Ovary (tissue), 9 donors: Measurements from ENCODE around the gene OTOS. TPM values are rescaled to one million over a fixed set of nuclear protein-coding genes. Genes with fewer than 3 reads are reported as not detected.

Source experiments
- DNase-seq, 5 donors: peaks; one replicate each; pipeline ENCODE4 v3.0.0-alpha.2; 2019 to 2020
- H3K27ac ChIP-seq, 2 donors: fragments of 200-600 bp; one replicate each; pipeline versions ENCODE4 v1.5.1 to v1.8.0; 2019 to 2022
- H3K27me3 ChIP-seq: fragments of 200-600 bp; one replicate; pipeline ENCODE4 v1.8.0; 2022
- H3K36me3 ChIP-seq: fragments of 200-600 bp; sonication (generic); one replicate; pipeline ENCODE4 v1.5.1; 2019
- H3K4me1 ChIP-seq: one replicate; pipeline ENCODE4 v1.8.1; 2013; ENCODE audit warnings: mild to moderate bottlenecking, moderate library complexity; ENCODE audit not compliant: insufficient read depth
- H3K4me3 ChIP-seq: fragments of 200-600 bp; sonication (generic); one replicate; pipeline ENCODE4 v1.5.1; 2017
- H3K9me3 ChIP-seq, 2 donors: fragments of 200-600 bp in 1 of 2; sonication (generic) in 1 of 2; one replicate each; pipeline versions ENCODE4 v1.5.1 to v1.8.1; 2013 to 2019; ENCODE audit warnings: mild to moderate bottlenecking in 1 of 2, moderate library complexity in 1 of 2
- EP300 ChIP-seq: sonication (generic); formaldehyde crosslinking; IDR thresholded peaks from one replicate; pipeline ENCODE4 v1.6.1; 2017; ENCODE audit warnings: antibody characterized with exemption
- POLR2A ChIP-seq: fragments of 450-650 bp; IDR thresholded peaks from one replicate; pipeline ENCODE4 v1.6.1; 2017; ENCODE audit warnings: antibody characterized with exemption, mild to moderate bottlenecking, moderate library complexity
- WGBS, 3 donors: extraction: QIAGEN DNeasy Blood & Tissue Kit in 1 of 3; methylation state at CpG; one replicate each; pipeline versions ENCODE4 v1.1.5 to v1.1.7; 2013 to 2017; 5-methylcytosine and 5-hydroxymethylcytosine counted together
- intact Hi-C, 4 donors: fragments of 100-400 bp; cut with DNase I; formaldehyde crosslinking; loops; one replicate each; pipeline versions ENCODE4 v1.11.0 to v1.15.1; 2022 to 2023
- polyA plus RNA-seq, 2 donors: library from polyadenylated mRNA; stranded (reverse); fragments of 200-250 nt in 1 of 2; fragments of 350-450 nt in 1 of 2; fragmentation: Illumina TruSeq in 1 of 2; extraction: RNeasy Lipid Tissue Mini Kit (QIAGEN cat#74804) in 1 of 2; gene quantifications; one replicate each; pipeline ENCODE4 v1.2.3, GENCODE V29; 2013 to 2014
- total RNA-seq, 7 donors: library from RNA; depleted of rRNA in 2 of 7; stranded (reverse); fragments of >200 nt in 2 of 7; fragmentation: NEBNext Ultra II Directional in 3 of 7; extraction: Animal tissue kit (Norgen Biotek cat#: 25700) in 3 of 7; gene quantifications; one replicate each; pipeline versions ENCODE4 v1.1.0 to v1.2.4, GENCODE V29; 2016 to 2023
- TF ChIP-seq, protein P1 (sequence below), 3 donors: fragments of 450-650 bp in 2 of 3; fragments of 200-600 bp in 1 of 3; IDR thresholded peaks; one replicate each; pipeline versions ENCODE4 v1.5.1 to v1.8.0; 2016 to 2022; ENCODE audit warnings: antibody characterized with exemption in 3 of 3, mild to moderate bottlenecking in 1 of 3
- donor health status: DM: no; HTN: no; CAD: no; lungs with moderate emphysema.
- donor health status: DM: no; HTN: no; CAD: no.
- donor health status: Bipolar disorder and iron deficiency.
- donor health status: DM: yes; HTN: yes; CAD: no.
- donor health status: DM: no; HTN: no; CAD: no.
- donor health status: DM: yes; HTN: yes; CAD: no.

The OTOS gene
- total and polyA plus RNA-seq, 9 donors: not detected

DNA sequence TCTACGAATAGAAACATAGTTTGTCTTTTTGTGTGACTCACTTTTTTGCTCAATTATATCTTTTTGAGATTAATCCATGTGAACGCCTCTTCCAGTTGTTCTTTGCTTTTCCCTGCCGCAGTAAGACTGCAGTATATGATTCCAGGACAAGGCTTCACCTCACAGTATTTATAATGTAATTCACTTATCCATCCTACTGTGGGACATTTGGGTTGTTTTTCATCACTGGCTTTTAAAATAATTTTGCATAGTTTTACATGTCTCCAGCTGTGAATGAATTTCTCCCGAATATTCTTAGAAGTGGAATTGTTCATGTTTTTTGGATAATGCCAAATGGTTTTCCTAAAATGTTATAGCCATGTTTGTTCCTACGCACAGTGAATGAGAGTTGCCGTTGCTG is 26.2 kb downstream of the OTOS start:
- DNase-seq: no peak
- WGBS, 3 donors: 68 to 83% (median 78%) methylated on average over 6 of the region's 6 CpGs
- H3K36me3 ChIP-seq: no peaks in the 10 kb centered on the region

DNA sequence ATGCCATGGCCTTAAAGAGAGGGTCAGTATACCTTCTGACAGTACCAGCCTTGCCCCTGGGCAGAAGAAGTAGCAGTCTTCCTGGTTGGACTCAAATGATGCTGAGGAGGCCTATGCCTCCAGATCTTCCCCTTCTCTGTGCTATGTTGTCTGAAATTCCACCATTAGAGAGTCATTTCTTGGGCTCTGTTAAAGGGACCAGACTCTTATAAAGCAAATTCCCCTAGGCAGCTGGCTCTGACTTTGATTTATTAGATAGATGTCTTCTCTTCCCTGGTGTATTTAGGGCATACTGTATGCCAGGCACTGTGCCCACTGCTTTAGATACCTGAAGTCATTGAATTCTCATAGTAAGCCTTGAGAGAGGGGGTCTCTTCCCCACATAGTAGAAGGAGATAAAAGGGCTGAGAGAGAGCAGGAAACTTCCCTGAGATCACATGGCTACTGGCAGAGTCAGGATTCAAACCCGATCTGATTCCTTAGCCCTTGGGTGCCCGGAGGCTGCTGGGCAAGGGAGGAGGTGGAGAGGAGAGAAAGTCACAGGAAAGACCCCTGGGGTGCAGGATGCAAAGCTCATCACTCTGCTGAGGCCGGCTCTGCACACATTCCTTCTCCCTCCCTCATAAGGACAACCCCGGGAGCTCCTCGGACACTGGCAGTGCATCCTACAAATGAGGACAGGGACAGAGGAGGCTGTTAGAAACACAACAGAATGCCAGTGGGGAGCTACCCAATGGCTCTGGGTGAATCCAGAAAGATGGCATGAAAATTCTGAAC is 27.4 kb downstream of the OTOS start:
- 24 to 41% (median 29%) methylated on average over 5 of the region's 5 CpGs for WGBS, 3 donors
- Histone ChIP-seq H3K36me3 (no peaks in the 10 kb centered on the region), H3K9me3 (no peaks in the 10 kb centered on the region), H3K27me3 (no peaks in the 10 kb centered on the region), H3K27ac (no peak overlapping the region), H3K4me3 (no peak overlapping the region), H3K4me1 (no peaks in the 10 kb centered on the region)
- TF ChIP-seq EP300 (no peak), POLR2A (no peak)
- TF ChIP-seq, protein P1, sequence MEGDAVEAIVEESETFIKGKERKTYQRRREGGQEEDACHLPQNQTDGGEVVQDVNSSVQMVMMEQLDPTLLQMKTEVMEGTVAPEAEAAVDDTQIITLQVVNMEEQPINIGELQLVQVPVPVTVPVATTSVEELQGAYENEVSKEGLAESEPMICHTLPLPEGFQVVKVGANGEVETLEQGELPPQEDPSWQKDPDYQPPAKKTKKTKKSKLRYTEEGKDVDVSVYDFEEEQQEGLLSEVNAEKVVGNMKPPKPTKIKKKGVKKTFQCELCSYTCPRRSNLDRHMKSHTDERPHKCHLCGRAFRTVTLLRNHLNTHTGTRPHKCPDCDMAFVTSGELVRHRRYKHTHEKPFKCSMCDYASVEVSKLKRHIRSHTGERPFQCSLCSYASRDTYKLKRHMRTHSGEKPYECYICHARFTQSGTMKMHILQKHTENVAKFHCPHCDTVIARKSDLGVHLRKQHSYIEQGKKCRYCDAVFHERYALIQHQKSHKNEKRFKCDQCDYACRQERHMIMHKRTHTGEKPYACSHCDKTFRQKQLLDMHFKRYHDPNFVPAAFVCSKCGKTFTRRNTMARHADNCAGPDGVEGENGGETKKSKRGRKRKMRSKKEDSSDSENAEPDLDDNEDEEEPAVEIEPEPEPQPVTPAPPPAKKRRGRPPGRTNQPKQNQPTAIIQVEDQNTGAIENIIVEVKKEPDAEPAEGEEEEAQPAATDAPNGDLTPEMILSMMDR (IDR thresholded peaks at IDR 0.05): no peak
- intact Hi-C loops: no loop called here
- no peak for DNase-seq

More for the DNA sequence above, 26.2 kb downstream of the OTOS start:
- Histone ChIP-seq H3K9me3 (no peaks in the 10 kb centered on the region), H3K27me3 (no peaks in the 10 kb centered on the region), H3K4me1 (no peaks in the 10 kb centered on the region), H3K4me3 (no peak overlapping the region), H3K27ac (no peak overlapping the region)
- TF ChIP-seq EP300 (no peak), POLR2A (no peak)
- TF ChIP-seq, protein P1 (IDR thresholded peaks at IDR 0.05): no peak
- intact Hi-C loops: no loop called here

DNA sequence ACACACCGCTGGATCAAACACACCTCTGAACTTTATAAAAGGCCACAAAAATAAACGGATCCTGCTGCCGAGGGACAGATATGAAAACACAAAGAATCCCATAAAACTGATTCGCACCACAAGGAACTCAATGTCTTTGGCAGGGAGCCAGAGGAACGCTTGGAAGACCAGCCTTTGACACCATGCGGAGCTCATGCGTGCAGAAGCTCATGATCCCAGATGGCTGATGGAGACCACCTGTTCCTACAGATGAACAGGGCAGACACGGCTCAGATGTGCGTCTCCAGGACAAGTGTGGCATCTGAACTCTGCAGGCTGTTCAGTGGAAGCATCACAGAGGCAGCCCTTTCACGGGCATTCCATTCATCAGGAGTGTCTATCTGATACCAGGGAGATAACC is 29.2 kb downstream of the OTOS start:
- intact Hi-C loops: no loop called here
- Histone ChIP-seq H3K27ac (no peak overlapping the region), H3K4me3 (no peak overlapping the region), H3K9me3 (no peaks in the 10 kb centered on the region), H3K27me3 (no peaks in the 10 kb centered on the region), H3K4me1 (no peaks in the 10 kb centered on the region), H3K36me3 (no peaks in the 10 kb centered on the region)
- TF ChIP-seq EP300: no peak
- TF ChIP-seq, protein P1 (IDR thresholded peaks at IDR 0.05): no peak
- no peak for TF ChIP-seq POLR2A
- no peak for DNase-seq
- WGBS, 3 donors: 9 to 15% (median 10%) methylated on average over 10 of the region's 10 CpGs

DNA sequence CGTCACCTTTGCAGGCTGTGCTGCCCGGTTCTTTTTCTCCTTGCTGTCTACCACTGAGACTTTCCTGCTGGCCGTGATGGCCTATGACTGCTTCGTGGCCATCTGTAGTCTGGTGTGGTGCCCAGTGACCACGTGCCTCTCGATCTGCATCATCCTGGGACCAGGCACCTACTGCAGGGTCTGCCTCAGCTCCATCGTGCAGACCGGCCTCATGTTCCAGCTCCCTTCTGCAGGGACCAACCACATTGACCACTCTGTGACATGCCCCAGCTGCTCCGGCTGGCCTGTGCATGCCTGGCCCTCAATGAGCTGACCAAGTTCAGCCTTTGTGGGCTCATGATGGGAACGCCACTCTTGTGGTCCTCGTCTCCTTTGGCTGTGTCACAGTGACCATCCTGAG is 31.1 kb downstream of the OTOS start:
- 71 to 77% (median 73%) methylated on average over 11 of the region's 11 CpGs for WGBS, 3 donors
- Histone ChIP-seq H3K9me3 (no peaks in the 10 kb centered on the region), H3K4me1 (no peaks in the 10 kb centered on the region), H3K36me3 (no peaks in the 10 kb centered on the region), H3K27ac (no peak overlapping the region), H3K27me3 (no peaks in the 10 kb centered on the region), H3K4me3 (no peak overlapping the region)
- intact Hi-C loops: loop anchor here in 1 of 4 donors (10.0 kb wide), 1 partner anchor 525 kb away; no protein-coding TSS in a partner anchor
- DNase-seq: no peak
- TF ChIP-seq POLR2A (no peak), EP300 (no peak)
- TF ChIP-seq, protein P1 (IDR thresholded peaks at IDR 0.05): no peak
